ENCODE data around the gene CCT5.

CCT5 gene

DNA sequence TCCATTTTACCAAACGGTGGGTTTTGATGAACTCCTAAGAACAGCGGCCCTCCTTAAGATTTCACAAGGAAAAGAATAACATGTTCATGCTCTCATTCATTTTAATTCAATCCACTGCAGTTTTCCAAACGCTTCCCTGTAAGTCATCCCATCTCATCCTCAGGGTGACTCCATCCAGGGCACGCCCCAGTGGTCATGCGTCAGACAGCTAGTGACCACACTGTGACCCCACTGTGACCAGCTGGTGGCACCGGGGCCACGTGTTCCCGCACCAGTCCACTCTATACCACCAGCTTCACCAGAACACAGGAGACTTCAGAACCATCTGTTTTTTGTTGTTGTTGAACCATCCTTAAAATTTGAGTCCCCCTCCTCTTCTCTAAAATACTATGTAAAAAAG is 14.7 kb upstream of the CCT5 start:
- Histone ChIP-seq H3F3A (ENCODE audit: low read depth) (no peaks in the 10 kb centered on the region), H3K27me3 (ENCODE audit: insufficient read depth, low read length, poor library complexity, severe bottlenecking) (no peaks in the 10 kb centered on the region), H4K20me1 (ENCODE audit: insufficient read depth, low read length, poor library complexity, severe bottlenecking) (no peaks in the 10 kb centered on the region), H3K79me2 (ENCODE audit: insufficient read depth, low read length) (no peaks in the 10 kb centered on the region), H3K9ac (ENCODE audit: low read depth, low read length, poor library complexity, severe bottlenecking) (no peak overlapping the region), H3K4me2 (ENCODE audit: low read depth, low read length, poor library complexity, severe bottlenecking) (no peak overlapping the region), H3K4me1 (ENCODE audit: insufficient read depth, low read length, poor library complexity, severe bottlenecking) (no peaks in the 10 kb centered on the region), H3K4me3 (ENCODE audit: low read length, poor library complexity, severe bottlenecking) (no peak overlapping the region), H3K36me3 (ENCODE audit: insufficient read depth, low read length) (no peaks in the 10 kb centered on the region; the same call in 1 of the 2 replicates), H3K9me2 (replicated peaks; ENCODE audit: low read depth, low read length) (no peaks in the 10 kb centered on the region), H2AFZ (ENCODE audit: low read length) (no peak overlapping the region), H3K9me3 (ENCODE audit: insufficient read depth, low read depth, low read length) (no peaks in the 10 kb centered on the region)
- TF ChIP-seq, protein P1, sequence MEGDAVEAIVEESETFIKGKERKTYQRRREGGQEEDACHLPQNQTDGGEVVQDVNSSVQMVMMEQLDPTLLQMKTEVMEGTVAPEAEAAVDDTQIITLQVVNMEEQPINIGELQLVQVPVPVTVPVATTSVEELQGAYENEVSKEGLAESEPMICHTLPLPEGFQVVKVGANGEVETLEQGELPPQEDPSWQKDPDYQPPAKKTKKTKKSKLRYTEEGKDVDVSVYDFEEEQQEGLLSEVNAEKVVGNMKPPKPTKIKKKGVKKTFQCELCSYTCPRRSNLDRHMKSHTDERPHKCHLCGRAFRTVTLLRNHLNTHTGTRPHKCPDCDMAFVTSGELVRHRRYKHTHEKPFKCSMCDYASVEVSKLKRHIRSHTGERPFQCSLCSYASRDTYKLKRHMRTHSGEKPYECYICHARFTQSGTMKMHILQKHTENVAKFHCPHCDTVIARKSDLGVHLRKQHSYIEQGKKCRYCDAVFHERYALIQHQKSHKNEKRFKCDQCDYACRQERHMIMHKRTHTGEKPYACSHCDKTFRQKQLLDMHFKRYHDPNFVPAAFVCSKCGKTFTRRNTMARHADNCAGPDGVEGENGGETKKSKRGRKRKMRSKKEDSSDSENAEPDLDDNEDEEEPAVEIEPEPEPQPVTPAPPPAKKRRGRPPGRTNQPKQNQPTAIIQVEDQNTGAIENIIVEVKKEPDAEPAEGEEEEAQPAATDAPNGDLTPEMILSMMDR (conservative IDR thresholded peaks at IDR 0.05; ENCODE audit: low read length): no peak
- no peak for TF ChIP-seq EZH2phosphoT487 (IDR thresholded peaks at IDR 0.05; ENCODE audit: borderline replicate concordance)

DNA sequence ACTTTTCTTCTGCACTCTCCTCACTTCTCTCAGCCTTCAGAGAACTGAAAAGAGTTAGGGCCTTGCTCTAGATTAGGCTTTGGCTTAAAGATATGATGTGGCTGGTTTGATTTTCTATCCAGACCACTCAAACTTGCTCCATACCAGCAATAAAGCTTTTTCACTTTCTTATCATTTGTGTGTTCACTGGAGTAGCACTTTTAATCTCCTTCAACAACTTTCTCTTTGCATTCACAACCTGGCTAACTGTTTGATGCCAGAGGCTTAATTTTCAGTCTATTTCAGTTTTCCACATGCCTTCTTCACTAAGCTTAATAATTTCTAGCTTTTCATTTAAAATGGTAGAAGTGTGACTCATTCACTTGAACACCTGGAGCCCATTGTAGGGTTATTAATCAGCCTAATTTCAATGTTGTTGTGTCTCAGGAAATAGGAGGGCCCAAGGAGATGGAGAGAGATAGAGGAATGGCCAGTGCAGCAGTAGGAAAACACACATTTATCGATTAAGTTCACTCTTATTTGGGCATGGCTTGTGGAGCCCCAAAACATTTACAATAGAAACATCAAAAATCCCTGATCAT is 6.3 kb upstream of the CCT5 start:
- Histone ChIP-seq H3F3A (ENCODE audit: low read depth) (no peaks in the 10 kb centered on the region), H4K20me1 (ENCODE audit: insufficient read depth, low read length, poor library complexity, severe bottlenecking) (no peaks in the 10 kb centered on the region), H2AFZ (ENCODE audit: low read length) (no peak overlapping the region), H3K9me3 (ENCODE audit: insufficient read depth, low read depth, low read length) (no peaks in the 10 kb centered on the region), H3K79me2 (ENCODE audit: insufficient read depth, low read length) (peaks cover 19% of the 10 kb centered on the region), H3K9me2 (replicated peaks; ENCODE audit: low read depth, low read length) (no peaks in the 10 kb centered on the region), H3K4me2 (ENCODE audit: low read depth, low read length, poor library complexity, severe bottlenecking) (no peak overlapping the region), H3K4me1 (ENCODE audit: insufficient read depth, low read length, poor library complexity, severe bottlenecking) (peaks cover 9% of the 10 kb centered on the region), H3K9ac (ENCODE audit: low read depth, low read length, poor library complexity, severe bottlenecking) (no peak overlapping the region), H3K27me3 (ENCODE audit: insufficient read depth, low read length, poor library complexity, severe bottlenecking) (no peaks in the 10 kb centered on the region), H3K4me3 (ENCODE audit: low read length, poor library complexity, severe bottlenecking) (no peak overlapping the region), H3K36me3 (ENCODE audit: insufficient read depth, low read length) (no peaks in the 10 kb centered on the region)
- no peak for TF ChIP-seq EZH2phosphoT487 (IDR thresholded peaks at IDR 0.05; ENCODE audit: borderline replicate concordance)
- TF ChIP-seq, protein P1 (conservative IDR thresholded peaks at IDR 0.05; ENCODE audit: low read length): no peak

DNA sequence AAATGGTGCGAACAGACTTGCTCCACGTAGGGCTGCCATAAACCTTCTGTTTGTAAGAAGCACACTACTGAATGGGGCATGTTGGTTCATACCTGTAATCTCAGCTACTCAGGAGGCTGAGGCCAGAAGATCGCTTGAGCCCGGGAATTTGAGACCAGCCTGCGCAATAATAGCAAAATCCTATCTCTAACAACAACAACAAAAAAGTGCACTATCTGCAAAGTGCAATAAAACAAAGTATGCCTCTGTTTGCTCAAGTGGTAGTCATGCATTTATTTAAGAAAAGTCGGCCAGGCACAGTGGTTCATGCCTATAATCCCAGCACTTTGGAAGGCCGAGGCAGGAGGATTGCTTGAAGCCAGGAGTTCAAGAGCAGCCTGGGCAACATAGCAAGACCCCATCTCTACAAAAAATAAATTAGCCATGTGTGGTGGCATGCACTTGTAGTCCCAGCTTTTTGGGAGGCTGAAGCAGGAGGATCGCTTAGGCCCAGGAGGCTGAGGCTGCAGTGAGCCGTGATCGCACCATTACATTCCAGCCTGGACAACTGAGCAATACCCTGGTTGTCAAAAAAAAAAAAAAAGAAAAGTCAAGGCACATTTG is 5.6 kb upstream of the CCT5 start:
- no peak for TF ChIP-seq EZH2phosphoT487 (IDR thresholded peaks at IDR 0.05; ENCODE audit: borderline replicate concordance)
- TF ChIP-seq, protein P1 (conservative IDR thresholded peaks at IDR 0.05; ENCODE audit: low read length): no peak
- no peaks in the 10 kb centered on the region for H3K9me3 ChIP-seq (ENCODE audit: insufficient read depth, low read depth, low read length)
- H3K36me3 ChIP-seq (ENCODE audit: insufficient read depth, low read length): no peaks in the 10 kb centered on the region

More for the DNA sequence above, 5.6 kb upstream of the CCT5 start:
- H4K20me1 ChIP-seq (ENCODE audit: insufficient read depth, low read length, poor library complexity, severe bottlenecking): no peaks in the 10 kb centered on the region
- H3K27me3 ChIP-seq (ENCODE audit: insufficient read depth, low read length, poor library complexity, severe bottlenecking): no peaks in the 10 kb centered on the region
- no peak overlapping the region for H3K4me2 ChIP-seq (ENCODE audit: low read depth, low read length, poor library complexity, severe bottlenecking)
- H2AFZ ChIP-seq (ENCODE audit: low read length): no peak overlapping the region
- no peak overlapping the region for H3K9ac ChIP-seq (ENCODE audit: low read depth, low read length, poor library complexity, severe bottlenecking)
- H3K79me2 ChIP-seq (ENCODE audit: insufficient read depth, low read length): peaks cover 26% of the 10 kb centered on the region
- no peaks in the 10 kb centered on the region for H3K9me2 ChIP-seq (replicated peaks; ENCODE audit: low read depth, low read length)
- peaks cover 13% of the 10 kb centered on the region for H3K4me1 ChIP-seq (ENCODE audit: insufficient read depth, low read length, poor library complexity, severe bottlenecking)
- H3F3A ChIP-seq (ENCODE audit: low read depth): no peaks in the 10 kb centered on the region
- H3K4me3 ChIP-seq (ENCODE audit: low read length, poor library complexity, severe bottlenecking): no peak overlapping the region
